ENCODE results near the gene GLMP.

The GLMP gene

GRCh38 chr1:156253634-156254033, 41.8 kb downstream of the GLMP start:
- no peak overlapping the region for H3K4me3 ChIP-seq (ENCODE audit: low read length)
- no peaks in the 10 kb centered on the region for H3K9me3 ChIP-seq (ENCODE audit: insufficient read depth, low read length)
- H4K20me1 ChIP-seq (ENCODE audit: insufficient read depth, low read length): no peaks in the 10 kb centered on the region; the same call in 1 of the 2 replicates
- no peak overlapping the region for H3K27ac ChIP-seq (ENCODE audit: low read length)
- H3K9ac ChIP-seq (ENCODE audit: low read length): no peak overlapping the region
- no peaks in the 10 kb centered on the region for H3K27me3 ChIP-seq (ENCODE audit: low read depth, low read length)
- peaks cover 60% of the 10 kb centered on the region for H3K36me3 ChIP-seq (replicated peaks; ENCODE audit: low read depth, low read length)
- TF ChIP-seq EZH2phosphoT487 (IDR thresholded peaks at IDR 0.05; ENCODE audit: low read depth) (no peak), CTCF (IDR thresholded peaks at IDR 0.05; ENCODE audit: low read depth, low read length) (no peak)
- H2AFZ ChIP-seq (ENCODE audit: low read depth, low read length): no peak overlapping the region
- H3K79me2 ChIP-seq (ENCODE audit: low read length): no peaks in the 10 kb centered on the region
- no peak overlapping the region for H3K4me2 ChIP-seq (ENCODE audit: low read length)
- no peaks in the 10 kb centered on the region for H3K4me1 ChIP-seq (ENCODE audit: low read length)

GRCh38 chr1:156251527-156251926, 44.0 kb downstream of the GLMP start:
- no peak for TF ChIP-seq EZH2phosphoT487 (IDR thresholded peaks at IDR 0.05; ENCODE audit: low read depth)
- TF ChIP-seq CTCF (IDR thresholded peaks at IDR 0.05; ENCODE audit: low read depth, low read length): no peak

GRCh38 chr1:156249593-156249992, 45.9 kb downstream of the GLMP start:
- TF ChIP-seq EZH2phosphoT487 (IDR thresholded peaks at IDR 0.05; ENCODE audit: low read depth) (no peak), CTCF (IDR thresholded peaks at IDR 0.05; ENCODE audit: low read depth, low read length) (no peak)
- H3K9ac ChIP-seq (ENCODE audit: low read length): no peak overlapping the region
- H3K9me3 ChIP-seq (ENCODE audit: insufficient read depth, low read length): no peaks in the 10 kb centered on the region
- H3K4me2 ChIP-seq (ENCODE audit: low read length): no peak overlapping the region
- no peaks in the 10 kb centered on the region for H3K27me3 ChIP-seq (ENCODE audit: low read depth, low read length)
- no peaks in the 10 kb centered on the region for H3K79me2 ChIP-seq (ENCODE audit: low read length)
- H3K4me1 ChIP-seq (ENCODE audit: low read length): no peaks in the 10 kb centered on the region
- H2AFZ ChIP-seq (ENCODE audit: low read depth, low read length): no peak overlapping the region
- H3K36me3 ChIP-seq (replicated peaks; ENCODE audit: low read depth, low read length): peaks cover 37% of the 10 kb centered on the region
- H3K27ac ChIP-seq (ENCODE audit: low read length): no peak overlapping the region
- peaks cover 4% of the 10 kb centered on the region; the same call in 1 of the 2 replicates for H4K20me1 ChIP-seq (ENCODE audit: insufficient read depth, low read length)
- no peak overlapping the region for H3K4me3 ChIP-seq (ENCODE audit: low read length)

More at GRCh38 chr1:156251527-156251926, 44.0 kb downstream of the GLMP start:
- Histone ChIP-seq H3K79me2 (ENCODE audit: low read length) (no peaks in the 10 kb centered on the region), H3K27me3 (ENCODE audit: low read depth, low read length) (no peaks in the 10 kb centered on the region), H3K36me3 (replicated peaks; ENCODE audit: low read depth, low read length) (peaks cover 47% of the 10 kb centered on the region), H4K20me1 (ENCODE audit: insufficient read depth, low read length) (peaks cover 4% of the 10 kb centered on the region; the same call in 1 of the 2 replicates), H3K9me3 (ENCODE audit: insufficient read depth, low read length) (no peaks in the 10 kb centered on the region), H3K4me2 (ENCODE audit: low read length) (no peak overlapping the region), H2AFZ (ENCODE audit: low read depth, low read length) (no peak overlapping the region), H3K9ac (ENCODE audit: low read length) (no peak overlapping the region), H3K4me1 (ENCODE audit: low read length) (no peaks in the 10 kb centered on the region), H3K27ac (ENCODE audit: low read length) (no peak overlapping the region), H3K4me3 (ENCODE audit: low read length) (no peak overlapping the region)

GRCh38 chr1:156248323-156248683, 47.2 kb downstream of the GLMP start:
- Histone ChIP-seq H3K9ac (ENCODE audit: low read length) (no peak overlapping the region), H3K9me3 (ENCODE audit: insufficient read depth, low read length) (no peaks in the 10 kb centered on the region), H3K36me3 (replicated peaks; ENCODE audit: low read depth, low read length) (peaks cover 28% of the 10 kb centered on the region), H2AFZ (ENCODE audit: low read depth, low read length) (no peak overlapping the region), H4K20me1 (ENCODE audit: insufficient read depth, low read length) (peaks cover 4% of the 10 kb centered on the region; the same call in 1 of the 2 replicates), H3K4me2 (ENCODE audit: low read length) (no peak overlapping the region), H3K79me2 (ENCODE audit: low read length) (no peaks in the 10 kb centered on the region), H3K27me3 (ENCODE audit: low read depth, low read length) (no peaks in the 10 kb centered on the region), H3K4me3 (ENCODE audit: low read length) (no peak overlapping the region), H3K4me1 (ENCODE audit: low read length) (no peaks in the 10 kb centered on the region), H3K27ac (ENCODE audit: low read length) (no peak overlapping the region)
- TF ChIP-seq CTCF (IDR thresholded peaks at IDR 0.05; ENCODE audit: low read depth, low read length) (no peak), EZH2phosphoT487 (IDR thresholded peaks at IDR 0.05; ENCODE audit: low read depth) (no peak)

Measured in OCI-LY3 (cell line).